Adipocyte (in vitro differentiated cells): ENCODE results near the gene AKAP14.
"Not testable (repeated sequence)": the region's sequence is repeated elsewhere in the genome, so short reads cannot be mapped to it uniquely, and the experiment has no call there.

Experiments used
- DNase-seq: peaks from one replicate; pipeline ENCODE4 v3.0.0-alpha.2; 2015; ENCODE audit warnings: low read depth
- H3K27me3 ChIP-seq: replicated peaks from 2 replicates; pipeline ENCODE4 v1.7.0; 2013; ENCODE audit warnings: mild to moderate bottlenecking, low read length, moderate library complexity; ENCODE audit not compliant: control insufficient read depth, insufficient read depth
- H3K36me3 ChIP-seq: 2 replicates; pipeline ENCODE4 v1.7.0; 2013; ENCODE audit warnings: low read length, mild to moderate bottlenecking, moderate library complexity; ENCODE audit not compliant: control insufficient read depth, insufficient read depth, severe bottlenecking
- H3K4me1 ChIP-seq: 2 replicates; pipeline ENCODE4 v1.7.0; 2013; ENCODE audit warnings: mild to moderate bottlenecking, low read length, moderate library complexity; ENCODE audit not compliant: control insufficient read depth, insufficient read depth
- H3K4me3 ChIP-seq: 2 replicates; pipeline ENCODE4 v1.7.0; 2013; ENCODE audit warnings: mild to moderate bottlenecking, low read length, moderate library complexity
- H3K9ac ChIP-seq: 2 replicates; pipeline ENCODE4 v1.7.0; 2013; ENCODE audit warnings: mild to moderate bottlenecking, low read length, moderate library complexity
- H3K9me3 ChIP-seq: 2 replicates; pipeline ENCODE4 v1.7.0; 2013; ENCODE audit warnings: mild to moderate bottlenecking, low read length, moderate library complexity; ENCODE audit not compliant: control insufficient read depth

Gene AKAP14

GRCh38 chrX:119885554-119886428 is 9.9 kb upstream of the AKAP14 start:
- no peak overlapping the region for H3K4me3 ChIP-seq
- H3K9ac ChIP-seq, result peak overlapping the region; percentile 29
- no peaks in the 10 kb centered on the region for H3K4me1 ChIP-seq
- no peak for DNase-seq
- H3K9me3 ChIP-seq, result no peaks in the 10 kb centered on the region
- peaks cover 2% of the 10 kb centered on the region for H3K27me3 ChIP-seq
- H3K36me3 ChIP-seq, result no peaks in the 10 kb centered on the region

GRCh38 chrX:119887721-119888425 is 7.8 kb upstream of the AKAP14 start:
- H3K4me3 ChIP-seq, result peak overlapping the region; percentile 59

GRCh38 chrX:119890626-119891025 is 5.1 kb upstream of the AKAP14 start:
- not testable (repeated sequence) for H3K4me3 ChIP-seq, DNase-seq, H3K27me3 ChIP-seq, H3K9me3 ChIP-seq, H3K9ac ChIP-seq, H3K4me1 ChIP-seq, H3K36me3 ChIP-seq

More at GRCh38 chrX:119887721-119888425, 7.8 kb upstream of the AKAP14 start:
- DNase-seq, result peak; percentile 72
- no peaks in the 10 kb centered on the region for H3K4me1 ChIP-seq
- H3K9ac ChIP-seq, result no peak overlapping the region
- no peaks in the 10 kb centered on the region for H3K9me3 ChIP-seq
- H3K36me3 ChIP-seq, result no peaks in the 10 kb centered on the region
- peaks cover 2% of the 10 kb centered on the region for H3K27me3 ChIP-seq

GRCh38 chrX:119891961-119892692 is 3.6 kb upstream of the AKAP14 start:
- H3K9me3 ChIP-seq, H3K4me3 ChIP-seq, H3K9ac ChIP-seq, DNase-seq, H3K27me3 ChIP-seq, H3K36me3 ChIP-seq, H3K4me1 ChIP-seq: not testable (repeated sequence)

- Histone ChIP-seq H3K36me3 (no peaks in the 10 kb centered on the region), H3K4me3 (no peak overlapping the region), H3K27me3 (peaks cover 10% of the 10 kb centered on the region), H3K4me1 (peaks cover 5% of the 10 kb centered on the region), H3K9me3 (no peaks in the 10 kb centered on the region), H3K9ac (no peak overlapping the region)
- no peak for DNase-seq
Measured at GRCh38 chrX:119899125-119899524, 3.4 kb downstream of the AKAP14 start.

GRCh38 chrX:119900976-119901375 is 5.3 kb downstream of the AKAP14 start:
- Histone ChIP-seq H3K4me3 (no peak overlapping the region), H3K9ac (no peak overlapping the region), H3K4me1 (peaks cover 5% of the 10 kb centered on the region), H3K36me3 (no peaks in the 10 kb centered on the region), H3K27me3 (peaks cover 4% of the 10 kb centered on the region), H3K9me3 (no peaks in the 10 kb centered on the region)
- DNase-seq, result no peak

- H3K4me1 ChIP-seq, result no peaks in the 10 kb centered on the region
- no peaks in the 10 kb centered on the region for H3K27me3 ChIP-seq
- DNase-seq, result no peak
Measured at GRCh38 chrX:119916310-119916709, 20.6 kb downstream of the AKAP14 start.

GRCh38 chrX:119917877-119918276 is 22.2 kb downstream of the AKAP14 start:
- no peaks in the 10 kb centered on the region for H3K36me3 ChIP-seq

More at GRCh38 chrX:119916310-119916709, 20.6 kb downstream of the AKAP14 start:
- H3K9me3 ChIP-seq, result no peaks in the 10 kb centered on the region
- no peaks in the 10 kb centered on the region for H3K36me3 ChIP-seq
- no peak overlapping the region for H3K4me3 ChIP-seq
- H3K9ac ChIP-seq, result no peak overlapping the region

GRCh38 chrX:119919835-119920585 is 24.3 kb downstream of the AKAP14 start:
- DNase-seq, result no peak

More at GRCh38 chrX:119917877-119918276, 22.2 kb downstream of the AKAP14 start:
- no peaks in the 10 kb centered on the region for H3K4me1 ChIP-seq
- no peak overlapping the region for H3K4me3 ChIP-seq
- H3K9ac ChIP-seq, result no peak overlapping the region
- H3K9me3 ChIP-seq, result no peaks in the 10 kb centered on the region
- no peak for DNase-seq
- no peaks in the 10 kb centered on the region for H3K27me3 ChIP-seq

GRCh38 chrX:119922391-119922790 is 26.7 kb downstream of the AKAP14 start:
- not testable (repeated sequence) for H3K27me3 ChIP-seq, H3K9me3 ChIP-seq, H3K9ac ChIP-seq, DNase-seq, H3K4me3 ChIP-seq, H3K4me1 ChIP-seq
- peaks cover 11% of the 10 kb centered on the region for H3K36me3 ChIP-seq

More at GRCh38 chrX:119919835-119920585, 24.3 kb downstream of the AKAP14 start:
- peaks cover 8% of the 10 kb centered on the region for H3K36me3 ChIP-seq
- no peak overlapping the region for H3K4me3 ChIP-seq
- no peaks in the 10 kb centered on the region for H3K4me1 ChIP-seq
- H3K9ac ChIP-seq, result no peak overlapping the region
- no peaks in the 10 kb centered on the region for H3K27me3 ChIP-seq
- no peaks in the 10 kb centered on the region for H3K9me3 ChIP-seq
